ENCODE data around the gene SAE1.

- no peak for TF ChIP-seq POLR2A (IDR thresholded peaks at IDR 0.05)
- no peak for TF ChIP-seq CTCF (IDR thresholded peaks at IDR 0.05)
These were observed 49.1 kb downstream of the SAE1 start for GRCh38 chr19:47179653-47180310.
